D341Med (cell line): ENCODE data around the gene TRABD2B.
"Not testable (repeated sequence)": the region's sequence is repeated elsewhere in the genome, so short reads cannot be mapped to it uniquely, and the experiment has no call there.

Experiments used
- DNase-seq: peaks from one replicate; pipeline ENCODE4 v3.0.0; 2012; ENCODE audit warnings: low spot score

TRABD2B gene

DNA sequence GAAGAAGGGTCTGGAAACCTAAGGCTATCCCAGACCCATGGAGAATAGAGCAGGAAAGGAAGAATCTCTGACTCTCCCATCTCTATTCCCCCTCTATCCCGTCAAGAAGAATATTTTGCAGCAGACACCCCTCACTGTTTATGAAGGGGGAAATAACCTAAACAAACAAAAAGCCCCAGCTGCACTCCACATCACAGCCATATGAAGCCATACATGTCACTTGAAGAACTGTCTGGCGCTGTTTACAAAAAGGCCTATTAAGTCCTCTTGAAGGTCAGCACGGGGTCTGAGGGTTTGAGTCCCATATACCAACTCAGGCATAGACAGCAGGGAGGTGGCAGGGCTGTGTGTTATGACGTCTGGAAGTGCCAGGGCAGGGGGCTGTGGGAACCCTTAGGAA is 31.4 kb downstream of the TRABD2B start:
- DNase-seq: no peak

- no peak for DNase-seq
Observed at GRCh38 chr1:47964636-47965035, 32.5 kb downstream of the TRABD2B start.

DNA sequence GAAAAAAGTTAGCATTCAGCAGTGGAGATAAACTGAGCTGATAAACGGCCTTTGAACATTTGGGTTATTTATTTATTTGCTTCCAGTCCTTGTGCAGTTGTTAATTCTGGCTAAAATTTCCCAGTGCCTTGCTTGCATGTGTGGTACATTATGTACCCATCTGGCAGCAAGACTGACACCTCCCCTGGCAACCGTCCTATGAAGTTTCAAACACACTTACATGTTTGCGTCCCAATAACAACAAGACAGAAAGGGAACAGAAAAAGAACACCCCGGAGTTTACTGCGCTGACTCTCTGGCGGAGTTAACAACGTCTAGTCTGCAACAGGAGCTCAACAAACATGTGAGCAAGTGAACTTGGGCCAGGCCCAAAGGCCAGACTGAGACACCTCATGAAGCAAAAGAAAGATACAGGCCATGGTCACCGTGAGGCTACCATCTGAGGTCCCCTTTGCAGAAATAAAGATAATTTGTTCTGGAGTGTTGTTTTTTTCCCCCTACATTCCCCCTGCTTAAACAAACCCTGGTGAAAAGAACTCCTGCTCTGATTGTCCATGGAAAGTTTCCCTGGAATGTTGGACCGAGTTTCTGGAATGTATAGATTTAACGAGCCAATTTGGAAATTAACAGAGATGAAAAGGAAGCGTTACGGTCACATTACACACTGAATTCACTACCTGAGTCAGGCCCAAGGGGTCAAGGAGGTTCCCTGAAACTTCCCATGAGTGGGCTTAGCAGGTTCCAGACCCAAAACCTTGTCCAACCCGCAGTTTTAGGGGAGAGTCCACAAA is 33.4 kb downstream of the TRABD2B start:
- no peak for DNase-seq

DNA sequence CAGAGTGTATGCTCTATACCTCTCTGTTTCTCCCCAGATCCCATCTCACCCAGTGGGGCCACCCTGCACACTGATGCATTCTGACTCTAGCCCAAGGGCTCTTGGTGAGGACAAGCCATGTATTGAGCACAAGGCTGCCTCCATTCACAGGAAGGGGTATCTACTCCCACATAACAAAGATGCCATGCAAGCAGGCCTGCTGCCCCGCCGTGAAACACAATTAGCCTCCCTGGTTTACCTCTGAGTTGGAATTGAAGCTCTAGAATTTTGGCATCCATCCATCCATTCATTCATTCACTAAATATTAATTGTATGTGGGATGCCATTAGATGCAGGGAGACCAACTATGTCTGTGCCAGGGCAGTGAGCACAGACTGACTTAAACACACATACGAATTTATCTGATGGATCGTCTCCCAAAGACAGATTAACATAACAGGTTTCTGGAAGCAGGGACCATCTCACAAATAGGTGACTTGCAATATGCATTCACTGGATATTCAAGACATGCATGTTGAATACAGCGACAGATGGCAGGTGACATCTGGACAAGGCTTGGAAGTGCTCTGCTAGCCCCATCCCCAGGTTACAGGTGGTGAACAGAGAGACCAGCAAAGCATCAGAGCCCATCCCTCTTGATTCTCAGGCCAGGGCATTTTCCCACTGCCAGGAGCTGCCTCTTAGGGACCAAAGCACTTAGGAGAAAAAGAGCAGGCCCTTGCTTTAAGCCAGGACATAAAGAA is 34.3 kb downstream of the TRABD2B start:
- no peak for DNase-seq

GRCh38 chr1:47961835-47962234 is 35.4 kb downstream of the TRABD2B start:
- not testable (repeated sequence) for DNase-seq

- DNase-seq: not testable (repeated sequence)
Observed at GRCh38 chr1:47956491-47956890, 40.7 kb downstream of the TRABD2B start.

DNA sequence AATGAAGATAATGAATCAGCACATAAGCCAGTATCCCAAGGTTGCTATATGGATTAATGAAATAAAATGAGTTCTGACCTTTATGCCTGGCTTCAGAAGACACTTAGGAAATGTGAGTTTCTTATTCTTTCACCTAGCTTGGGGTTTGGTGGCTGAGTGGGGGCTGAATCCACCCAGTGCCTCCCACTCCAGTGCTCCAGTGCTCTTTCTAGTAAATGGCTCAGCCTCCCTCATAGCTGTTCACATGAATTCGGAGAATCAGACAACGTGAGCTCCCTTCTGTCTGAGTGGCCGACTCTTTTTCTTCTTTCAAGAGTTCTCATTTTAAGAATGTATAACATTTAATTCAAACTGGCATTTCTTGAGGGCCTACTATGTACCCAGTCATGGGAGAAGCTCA is 43.5 kb downstream of the TRABD2B start:
- DNase-seq: no peak

DNA sequence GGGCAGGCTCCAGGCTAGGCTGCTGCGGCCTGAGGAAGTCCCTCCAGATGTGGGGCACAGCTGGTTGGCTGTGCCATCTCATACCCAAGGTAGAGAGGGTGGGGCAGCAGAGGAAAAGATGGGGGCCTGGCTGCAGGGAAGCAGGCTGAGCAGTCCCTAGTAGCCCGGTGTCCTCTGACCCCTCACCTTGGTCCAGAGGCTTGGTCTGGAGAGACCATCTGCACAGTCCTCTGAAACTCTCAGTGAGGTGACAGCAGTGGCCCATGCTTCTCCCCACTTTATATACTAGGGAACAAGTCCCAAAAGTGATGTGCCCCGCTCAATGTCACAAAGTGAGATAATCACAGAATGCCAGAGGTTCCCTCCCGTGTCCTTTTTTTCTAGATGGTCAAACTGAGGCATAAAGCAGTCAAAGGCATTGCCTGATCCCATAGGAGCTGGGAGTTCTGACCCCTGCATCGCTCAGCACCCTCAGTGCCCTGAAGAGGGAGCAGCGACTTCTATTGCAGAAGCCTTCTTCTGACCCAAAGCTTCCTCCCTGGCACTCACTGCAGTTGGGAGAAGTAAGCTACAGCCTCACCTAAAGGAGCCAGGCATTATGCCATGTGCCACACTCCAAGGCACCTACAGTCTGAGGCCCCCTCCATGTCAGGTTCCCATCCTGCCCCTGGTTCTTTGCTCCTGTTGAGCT is 45.5 kb downstream of the TRABD2B start:
- no peak for DNase-seq

- DNase-seq: no peak
Observed at GRCh38 chr1:47951026-47951425, 46.2 kb downstream of the TRABD2B start.

GRCh38 chr1:47950471-47950870 is 46.7 kb downstream of the TRABD2B start:
- no peak for DNase-seq

DNA sequence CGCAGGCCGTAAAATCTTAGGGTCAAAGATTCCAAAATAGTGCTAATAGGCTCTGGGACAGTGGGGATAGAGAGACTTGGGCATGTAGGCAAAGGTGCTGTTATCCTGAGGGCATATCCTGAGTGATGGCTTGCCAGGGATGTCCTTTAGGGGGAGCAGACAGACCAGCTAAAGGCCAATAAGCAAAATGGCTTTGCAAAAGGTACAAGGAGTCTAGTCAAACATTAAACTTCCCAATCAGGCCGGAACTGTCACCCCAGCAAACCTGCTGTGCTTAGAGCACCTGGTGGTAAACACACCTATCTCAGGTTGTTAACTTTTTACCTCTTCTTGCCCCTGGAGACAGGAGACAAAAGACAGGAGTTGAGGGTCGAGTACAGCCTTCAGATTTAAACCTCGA is 49.1 kb downstream of the TRABD2B start:
- no peak for DNase-seq

DNA sequence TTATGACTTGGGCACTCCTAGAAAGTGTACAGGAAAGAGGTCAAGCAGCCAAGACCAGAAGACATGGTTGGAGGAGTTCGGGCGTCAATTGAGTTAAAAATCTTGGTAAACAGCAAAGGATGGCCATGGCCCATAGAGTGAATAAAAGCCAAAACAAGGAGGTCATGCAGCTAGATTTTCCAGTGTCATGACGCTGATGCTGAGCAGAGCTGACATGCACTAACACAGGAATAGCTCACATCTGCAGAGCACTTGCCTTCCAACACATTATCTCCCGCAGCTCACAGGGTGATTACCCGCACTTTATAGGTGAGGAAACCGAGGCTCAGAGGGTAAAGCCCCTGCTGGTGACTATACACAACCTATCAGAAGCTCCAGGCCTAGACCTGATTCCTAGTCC is 49.7 kb downstream of the TRABD2B start:
- DNase-seq: no peak

DNA sequence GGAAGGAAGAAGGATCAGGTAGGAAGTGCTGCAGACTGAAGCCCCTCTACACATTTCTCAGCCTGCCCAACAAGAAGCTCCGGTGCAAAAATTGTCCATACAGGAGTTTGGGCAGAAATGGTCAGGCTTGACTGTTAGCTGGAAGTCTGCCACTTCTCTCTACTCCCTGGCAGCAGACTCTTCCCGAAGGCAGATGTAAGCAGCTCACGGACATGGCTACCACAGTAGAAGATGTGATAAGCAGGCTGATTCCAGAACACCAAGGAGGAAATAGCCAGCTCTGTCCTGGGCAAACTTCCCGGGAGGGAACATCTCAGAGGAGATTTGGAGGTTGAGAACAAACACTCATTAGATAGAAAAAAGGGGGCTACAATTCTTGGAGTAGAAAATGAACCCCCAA is 52.6 kb downstream of the TRABD2B start:
- DNase-seq: no peak

- DNase-seq: no peak
Observed at GRCh38 chr1:47942240-47942629, 55.0 kb downstream of the TRABD2B start.

- DNase-seq: no peak
Observed at GRCh38 chr1:47941609-47942239, 55.5 kb downstream of the TRABD2B start.

- DNase-seq: no peak
Observed at GRCh38 chr1:47940779-47941178, 56.4 kb downstream of the TRABD2B start.

DNA sequence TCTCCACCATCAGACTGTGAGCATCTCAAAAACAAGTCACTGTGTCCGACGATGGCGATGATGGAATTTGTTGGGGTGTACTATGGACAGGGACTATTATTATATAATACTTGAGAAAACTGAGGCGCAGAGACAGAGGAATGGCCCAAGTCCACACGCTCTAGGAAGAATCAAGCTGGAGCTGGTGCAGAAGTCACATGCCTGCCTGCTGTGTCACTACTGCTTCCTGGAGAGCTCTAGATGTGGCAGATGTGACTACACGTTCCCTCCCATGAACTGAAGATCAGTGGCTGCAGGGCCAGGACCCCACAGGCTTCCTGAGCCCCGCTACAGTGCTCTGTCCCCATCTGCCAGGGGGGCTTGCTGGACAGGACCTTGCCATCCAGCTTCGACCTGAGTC is 56.9 kb downstream of the TRABD2B start:
- DNase-seq: no peak

DNA sequence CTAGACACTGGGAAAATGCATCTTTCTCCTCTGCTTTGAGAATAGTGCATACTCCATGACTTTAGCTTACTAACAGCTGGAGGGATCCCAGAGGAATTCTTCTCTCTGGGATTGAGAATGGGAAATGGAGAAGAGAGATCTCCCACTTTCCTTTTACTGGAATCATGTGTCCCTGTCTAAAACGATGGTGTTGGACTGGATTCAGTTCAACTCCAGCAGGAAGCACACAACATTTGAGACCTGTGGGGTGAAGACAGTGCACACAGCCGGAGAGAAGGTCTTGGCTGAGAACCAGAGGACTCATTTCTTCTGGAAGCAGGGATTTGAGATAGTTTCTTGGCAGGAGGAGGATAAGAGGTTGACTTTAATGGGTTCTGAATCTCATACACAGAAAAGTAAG is 58.7 kb downstream of the TRABD2B start:
- no peak for DNase-seq

DNA sequence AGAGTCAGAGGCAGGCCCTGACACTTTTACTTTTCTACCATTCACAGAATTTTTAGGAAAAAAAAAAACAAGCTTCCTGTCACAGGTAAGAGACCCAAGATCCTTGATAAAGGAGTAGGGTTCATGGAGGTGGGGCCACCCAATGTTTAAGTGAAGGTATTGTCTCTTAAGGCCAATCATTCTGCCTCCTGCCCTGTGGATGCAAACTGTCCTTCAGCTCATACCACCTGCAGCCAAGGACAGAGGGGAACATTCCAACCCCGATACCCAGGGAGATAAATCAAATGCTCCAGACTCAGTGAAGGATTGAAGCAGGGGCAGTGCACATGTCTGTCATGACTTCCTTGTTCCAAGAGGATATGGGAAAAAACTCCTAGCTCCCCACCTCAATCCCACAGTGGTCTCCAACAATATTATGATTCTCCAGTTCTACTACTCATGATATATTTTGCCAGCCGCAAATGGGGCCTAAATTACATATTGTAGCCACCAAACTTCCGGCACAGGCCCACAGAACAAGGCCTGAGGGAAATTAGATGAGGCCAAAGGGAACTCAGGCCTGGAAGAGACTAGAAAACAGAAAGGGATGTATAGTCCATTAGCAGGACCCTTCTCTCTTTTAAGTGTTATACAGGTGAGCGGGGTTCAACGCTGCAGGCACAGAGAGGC is 59.5 kb downstream of the TRABD2B start:
- no peak for DNase-seq

- DNase-seq: no peak
Observed at GRCh38 chr1:47936916-47937551, 60.2 kb downstream of the TRABD2B start.

DNA sequence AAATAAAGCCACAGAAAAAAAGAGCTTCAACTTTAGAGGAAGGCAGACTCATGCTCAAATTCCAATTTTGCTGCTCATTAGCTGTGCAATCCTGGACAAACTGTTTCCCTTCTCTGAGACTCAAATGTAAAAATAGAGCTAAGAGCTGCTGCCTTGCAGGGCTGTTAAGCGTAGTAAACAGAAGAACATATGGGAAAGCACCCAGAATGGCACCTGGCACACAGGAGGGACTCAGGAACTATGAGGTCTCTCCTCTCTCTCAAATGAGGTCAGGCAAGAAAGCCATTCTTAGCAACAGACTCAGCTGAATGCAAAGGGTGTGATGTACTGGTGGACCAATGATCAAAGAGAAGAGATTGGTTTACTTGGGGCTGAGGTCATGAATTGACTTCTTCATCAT is 61.3 kb downstream of the TRABD2B start:
- no peak for DNase-seq

- no peak for DNase-seq
Observed at GRCh38 chr1:47935163-47935562, 62.0 kb downstream of the TRABD2B start.
